Dermis microvascular lymphatic vessel endothelial cell (primary cell): ENCODE measurements around the gene CARM1. TPM values are rescaled to one million over a fixed set of nuclear protein-coding genes. Genes with fewer than 3 reads are reported as not detected.

Experiments used
- total RNA-seq: library from RNA; depleted of rRNA; stranded (reverse); fragments of >200 nt; gene quantifications from 2 replicates; pipeline ENCODE4 v1.2.1, GENCODE V29; 2014

Gene CARM1
- total RNA-seq, 1 donor from 2014 or later: 19.0 TPM

Other genes with a start within 250 kb of the CARM1 start
- gene SLC44A2, start 246.0 kb upstream of the CARM1 start, total RNA-seq: 43.6 and 96.3 TPM in 2 replicates
- 94.7 and 98.0 TPM in 2 replicates for gene ILF3, start 217.2 kb upstream of the CARM1 start, total RNA-seq
- gene QTRT1, start 170.1 kb upstream of the CARM1 start, total RNA-seq: 23.3 and 29.7 TPM in 2 replicates
- gene DNM2, start 153.5 kb upstream of the CARM1 start, total RNA-seq: 77.4 and 107 TPM in 2 replicates
- 34.1 and 54.0 TPM in 2 replicates for gene TMED1, start 35.3 kb upstream of the CARM1 start, total RNA-seq
- 0.13 TPM in 1 of 2 replicates, not detected in the other for gene C19orf38, start 23.1 kb upstream of the CARM1 start, total RNA-seq
- 71.2 and 86.7 TPM in 2 replicates for gene YIPF2, start 57.1 kb downstream of the CARM1 start, total RNA-seq
- gene TIMM29, start 57.3 kb downstream of the CARM1 start, total RNA-seq: 29.5 and 35.5 TPM in 2 replicates
- 50.1 and 77.0 TPM in 2 replicates for gene SMARCA4, start 89.5 kb downstream of the CARM1 start, total RNA-seq
- gene LDLR, start 217.9 kb downstream of the CARM1 start, total RNA-seq: 62.2 and 86.4 TPM in 2 replicates